Neuronal stem cell (in vitro differentiated cells): Measurements from ENCODE around the gene FANCD2OS.

Experiments used
- DNase-seq: peaks from one replicate; pipeline ENCODE4 v3.0.0-alpha.2; 2013; ENCODE audit warnings: low spot score
- H2AFZ ChIP-seq: one replicate; pipeline ENCODE4 v1.6.1; 2013; ENCODE audit warnings: mild to moderate bottlenecking, low read length, inconsistent platforms
- H2AK5ac ChIP-seq: 2 replicates; pipeline ENCODE4 v1.6.1; 2013; ENCODE audit warnings: low read depth, mild to moderate bottlenecking, inconsistent platforms, low read length, moderate library complexity, mixed read lengths
- H2BK120ac ChIP-seq: 2 replicates; pipeline ENCODE4 v1.6.1; 2013; ENCODE audit warnings: low read depth, mild to moderate bottlenecking, inconsistent platforms, low read length, moderate library complexity, mixed read lengths
- H2BK12ac ChIP-seq: one replicate; pipeline ENCODE4 v1.6.1; 2013; ENCODE audit warnings: low read length, inconsistent platforms
- H2BK15ac ChIP-seq: 2 replicates; pipeline ENCODE4 v1.6.1; 2013; ENCODE audit warnings: mild to moderate bottlenecking, low read length, inconsistent platforms, mixed read lengths
- H2BK5ac ChIP-seq: one replicate; pipeline ENCODE4 v1.6.1; 2013; ENCODE audit warnings: inconsistent platforms, mild to moderate bottlenecking, low read length, moderate library complexity
- H3K14ac ChIP-seq: one replicate; pipeline ENCODE4 v1.6.1; 2013; ENCODE audit warnings: low read length, inconsistent platforms
- H3K18ac ChIP-seq: 2 replicates; pipeline ENCODE4 v1.6.1; 2013; ENCODE audit warnings: low read length, inconsistent platforms
- H3K23ac ChIP-seq: 2 replicates; pipeline ENCODE4 v1.6.1; 2013; ENCODE audit warnings: low read depth, mild to moderate bottlenecking, mixed read lengths, low read length, inconsistent platforms; ENCODE audit not compliant: poor library complexity
- H3K27ac ChIP-seq: replicated peaks from 3 replicates; pipeline ENCODE4 v1.5.1; 2013; ENCODE audit warnings: low read length, inconsistent platforms
- H3K27me3 ChIP-seq, 3 experiments: 2 replicates each; pipeline ENCODE4 v1.6.1; 2013; ENCODE audit warnings: low read length in 3 of 3, mild to moderate bottlenecking in 2 of 3, inconsistent platforms in 1 of 3, low read depth in 1 of 3, mixed read lengths in 1 of 3, moderate library complexity in 1 of 3; ENCODE audit not compliant: control insufficient read depth in 3 of 3, insufficient read depth in 3 of 3
- H3K36me3 ChIP-seq, 2 donors: replicated peaks in 1 of 2; 2 replicates each; pipeline ENCODE4 v1.6.1; 2013; ENCODE audit warnings: low read length in 2 of 2; ENCODE audit not compliant: control insufficient read depth in 2 of 2, insufficient read depth in 2 of 2
- H3K4ac ChIP-seq: 2 replicates; pipeline ENCODE4 v1.6.1; 2013; ENCODE audit warnings: inconsistent platforms, mild to moderate bottlenecking, low read length, moderate library complexity
- H3K4me1 ChIP-seq, 2 donors: 1 replicate in 1 of 2; 2 replicates in 1 of 2; pipeline ENCODE4 v1.6.1; 2013; ENCODE audit warnings: low read length in 2 of 2, low read depth in 1 of 2; ENCODE audit not compliant: control insufficient read depth in 2 of 2, insufficient read depth in 1 of 2
- H3K4me2 ChIP-seq: one replicate; pipeline ENCODE4 v1.6.1; 2013; ENCODE audit warnings: mild to moderate bottlenecking, low read length, inconsistent platforms; ENCODE audit not compliant: insufficient read depth, poor library complexity, severe bottlenecking
- H3K4me3 ChIP-seq, 2 donors: 2 replicates each; pipeline ENCODE4 v1.5.1; 2013; ENCODE audit warnings: low read length in 2 of 2, mild to moderate bottlenecking in 2 of 2, inconsistent platforms in 1 of 2, moderate library complexity in 1 of 2
- H3K79me1 ChIP-seq: one replicate; pipeline ENCODE4 v1.6.1; 2013; ENCODE audit warnings: low read depth, mild to moderate bottlenecking, inconsistent platforms, low read length, moderate library complexity
- H3K9ac ChIP-seq: one replicate; pipeline ENCODE4 v1.6.1; 2013; ENCODE audit warnings: mild to moderate bottlenecking, low read depth, low read length, inconsistent platforms; ENCODE audit not compliant: poor library complexity
- H3K9me3 ChIP-seq, 2 donors: replicated peaks in 1 of 2; 2 replicates each; pipeline versions ENCODE3 to v1.6.1; 2013; ENCODE audit warnings: low read length in 2 of 2, mild to moderate bottlenecking in 2 of 2, inconsistent platforms in 1 of 2, low read depth in 1 of 2, mixed read lengths in 1 of 2, moderate library complexity in 1 of 2; ENCODE audit not compliant: control insufficient read depth in 2 of 2, insufficient read depth in 1 of 2
- H4K8ac ChIP-seq: one replicate; pipeline ENCODE4 v1.6.1; 2013; ENCODE audit warnings: low read depth, mild to moderate bottlenecking, inconsistent platforms, low read length, moderate library complexity
- H4K91ac ChIP-seq: one replicate; pipeline ENCODE4 v1.6.1; 2013; ENCODE audit warnings: low read length, low read depth, mild to moderate bottlenecking, inconsistent platforms; ENCODE audit not compliant: poor library complexity
- WGBS, 2 donors: extraction: QIAGEN DNeasy Blood & Tissue Kit; methylation state at CpG; one replicate each; pipeline ENCODE4 v1.1.7; 2013; ENCODE audit warnings: missing lambda C conversion rate in 2 of 2, mixed read lengths in 1 of 2; ENCODE audit not compliant: insufficient read length in 2 of 2, insufficient replicate concordance in 1 of 2; ENCODE audit errors: extremely low coverage in 2 of 2; 5-methylcytosine and 5-hydroxymethylcytosine counted together

FANCD2OS gene

DNA sequence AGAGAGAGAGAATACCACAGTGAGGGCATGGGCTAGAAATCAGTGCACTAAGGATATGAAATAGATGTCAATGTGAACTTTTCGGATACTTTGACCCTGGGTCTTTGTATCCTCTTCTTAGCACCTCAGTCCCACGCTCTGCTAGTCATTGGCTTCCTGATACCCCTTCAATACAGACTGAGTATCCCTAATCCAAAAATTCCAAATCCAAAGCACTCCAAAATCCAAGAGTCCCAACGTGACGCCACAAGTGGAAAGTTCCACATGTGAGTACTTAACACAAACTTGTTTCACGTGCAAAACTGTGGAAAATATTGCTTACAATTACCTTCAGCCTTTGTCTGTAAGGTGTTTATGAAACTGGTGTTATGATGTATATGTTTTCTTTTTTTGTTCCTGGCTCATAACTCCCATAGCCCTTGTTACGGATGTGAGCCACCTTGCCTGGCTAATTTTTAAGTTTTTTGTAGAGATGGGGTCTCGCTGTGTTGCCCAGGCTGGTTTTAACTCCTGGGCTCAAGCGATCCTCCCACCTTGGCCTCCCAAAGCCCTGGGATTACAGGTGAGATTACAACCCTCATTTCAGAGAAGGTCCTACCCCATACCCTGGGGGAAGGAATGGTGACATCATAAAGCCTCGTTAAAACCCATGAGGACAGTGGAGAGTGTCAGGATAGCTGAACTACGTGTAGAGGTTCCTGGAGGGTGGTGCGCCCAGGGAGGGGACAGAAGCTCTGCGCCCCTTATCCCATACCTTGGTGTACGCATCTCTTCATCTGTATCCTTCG is 46.5 kb upstream of the FANCD2OS start:
- Histone ChIP-seq H3K18ac (no peak overlapping the region), H3K9ac (no peak overlapping the region)
- WGBS, 2 donors = no CpG with 5 or more reads among the region's 14 CpGs

DNA sequence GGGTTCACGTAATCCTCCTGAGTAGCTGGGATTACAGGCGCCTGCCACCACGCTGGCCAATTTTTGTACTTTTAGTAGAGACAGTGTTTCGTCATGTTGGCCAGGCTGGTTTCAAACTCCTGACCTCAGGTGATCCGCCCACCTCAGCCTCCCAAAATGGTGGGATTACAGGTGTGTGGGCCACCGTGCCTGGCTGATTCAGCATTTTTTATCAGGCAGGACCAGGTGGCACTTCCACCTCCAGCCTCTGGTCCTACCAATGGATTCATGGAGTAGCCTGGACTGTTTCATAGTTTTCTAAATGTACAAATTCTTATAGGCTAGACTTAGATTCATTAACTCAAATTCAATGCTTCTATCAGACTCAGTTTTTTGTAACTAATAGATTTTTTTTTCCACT is 42.9 kb upstream of the FANCD2OS start:
- Histone ChIP-seq H3K27me3 (no peaks in the 10 kb centered on the region), H3K79me1 (no peaks in the 10 kb centered on the region), H3K18ac (no peak overlapping the region), H3K9me3 (no peaks in the 10 kb centered on the region), H3K4me2 (no peak overlapping the region), H4K8ac (no peak overlapping the region), H4K91ac (no peak overlapping the region), H3K23ac (no peak overlapping the region), H3K14ac (no peak overlapping the region), H2BK120ac (no peak overlapping the region), H2AFZ (no peak overlapping the region), H3K4ac (no peak overlapping the region), H3K4me3 (no peak overlapping the region), H2BK15ac (no peak overlapping the region), H3K4me1 (no peaks in the 10 kb centered on the region), H2BK12ac (no peak overlapping the region), H3K9ac (no peak overlapping the region), H2AK5ac (no peak overlapping the region), H3K36me3 (peaks cover 10 to 82% of the 10 kb centered on the region in 2 donors), H3K27ac (no peak overlapping the region), H2BK5ac (no peak overlapping the region)
- whole genome bisulfite sequencing, 2 donors = no CpG with 5 or more reads among the region's 6 CpGs
- DNase-seq = no peak

More for the DNA sequence above, 46.5 kb upstream of the FANCD2OS start:
- H3K4me2 ChIP-seq = no peak overlapping the region
- H3K27ac ChIP-seq = no peak overlapping the region
- H3K4me1 ChIP-seq = no peaks in the 10 kb centered on the region
- no peak overlapping the region for H3K4ac ChIP-seq
- H2AK5ac ChIP-seq = no peak overlapping the region
- H3K4me3 ChIP-seq = no peak overlapping the region
- peaks cover 6 to 53% of the 10 kb centered on the region in 2 donors for H3K36me3 ChIP-seq
- H2AFZ ChIP-seq = no peak overlapping the region
- H2BK5ac ChIP-seq = no peak overlapping the region
- no peak overlapping the region for H2BK120ac ChIP-seq
- no peaks in the 10 kb centered on the region for H3K9me3 ChIP-seq
- no peak overlapping the region for H2BK12ac ChIP-seq
- no peaks in the 10 kb centered on the region for H3K79me1 ChIP-seq
- no peak overlapping the region for H2BK15ac ChIP-seq
- H3K14ac ChIP-seq = no peak overlapping the region
- no peak overlapping the region for H4K8ac ChIP-seq
- H4K91ac ChIP-seq = no peak overlapping the region
- no peak for DNase-seq
- H3K23ac ChIP-seq = no peak overlapping the region
- no peaks in the 10 kb centered on the region for H3K27me3 ChIP-seq

DNA sequence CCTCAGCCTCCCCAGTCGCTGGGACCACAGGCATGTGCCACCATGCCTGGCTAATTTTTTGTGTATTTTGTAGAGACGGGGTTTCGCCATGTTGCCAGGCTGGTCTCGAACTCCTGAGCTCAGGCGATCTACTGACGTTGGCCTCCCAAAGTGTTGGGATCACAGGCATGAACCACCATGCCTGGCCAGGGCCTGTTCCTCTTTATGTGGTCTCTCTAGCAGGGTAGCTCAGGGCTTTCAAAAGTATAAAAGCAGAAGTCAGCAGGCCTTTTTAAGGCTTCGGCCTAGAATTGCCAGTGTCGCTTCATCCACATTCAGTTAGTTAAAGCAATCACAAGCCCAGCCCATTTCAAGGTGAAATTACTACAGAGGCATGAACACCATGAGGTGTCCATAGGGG is 41.2 kb upstream of the FANCD2OS start:
- WGBS, 2 donors = no CpG with 5 or more reads among the region's 8 CpGs

DNA sequence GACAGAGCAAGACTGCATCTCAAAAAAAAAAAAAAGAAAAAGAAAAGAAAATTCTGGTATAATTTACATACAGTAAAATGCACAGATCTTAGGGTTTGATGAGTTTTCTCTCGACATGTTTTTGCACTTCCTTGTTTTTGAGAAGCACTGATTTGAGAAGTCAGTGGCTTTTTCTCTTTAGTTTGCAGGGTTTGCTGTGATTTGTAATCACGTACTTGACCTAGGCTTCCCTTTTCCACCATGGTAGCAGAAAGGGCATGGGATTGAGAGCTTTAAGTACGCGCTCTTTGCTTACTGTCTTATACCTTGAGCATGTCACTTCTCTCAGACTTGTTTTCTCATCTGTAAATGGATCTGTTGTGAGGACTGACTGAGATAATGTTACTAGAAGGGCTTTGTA is 37.6 kb upstream of the FANCD2OS start:
- Histone ChIP-seq H3K4me2 (no peak overlapping the region), H2BK5ac (no peak overlapping the region), H3K4ac (no peak overlapping the region), H2AK5ac (no peak overlapping the region), H4K8ac (no peak overlapping the region), H2BK15ac (no peak overlapping the region), H3K36me3 (peaks cover 10 to 72% of the 10 kb centered on the region in 2 donors), H3K4me1 (peaks cover 5 to 9% of the 10 kb centered on the region in 2 donors), H3K27me3 (no peaks in the 10 kb centered on the region), H3K9me3 (peaks cover 0 to 25% of the 10 kb centered on the region in 2 donors), H2BK12ac (no peak overlapping the region), H3K23ac (no peak overlapping the region), H3K9ac (no peak overlapping the region), H3K14ac (no peak overlapping the region), H3K79me1 (peaks cover 6% of the 10 kb centered on the region), H3K18ac (no peak overlapping the region), H2BK120ac (no peak overlapping the region), H3K4me3 (no peak overlapping the region), H4K91ac (no peak overlapping the region), H2AFZ (no peak overlapping the region), H3K27ac (no peak overlapping the region)
- WGBS, 2 donors = no CpG with 5 or more reads among the region's 4 CpGs
- DNase-seq = no peak

More for the DNA sequence above, 41.2 kb upstream of the FANCD2OS start:
- Histone ChIP-seq H3K27me3 (no peaks in the 10 kb centered on the region), H4K8ac (no peak overlapping the region), H3K4me1 (no peaks in the 10 kb centered on the region), H3K4ac (no peak overlapping the region), H3K4me3 (no peak overlapping the region), H2BK12ac (no peak overlapping the region), H3K4me2 (no peak overlapping the region), H3K36me3 (peaks cover 10 to 83% of the 10 kb centered on the region in 2 donors), H3K23ac (no peak overlapping the region), H2BK15ac (no peak overlapping the region), H2BK5ac (no peak overlapping the region), H3K14ac (no peak overlapping the region), H3K27ac (no peak overlapping the region), H3K9me3 (peaks cover 0 to 12% of the 10 kb centered on the region in 2 donors), H2AK5ac (no peak overlapping the region), H4K91ac (no peak overlapping the region), H3K18ac (no peak overlapping the region), H3K79me1 (no peaks in the 10 kb centered on the region), H2AFZ (no peak overlapping the region), H2BK120ac (no peak overlapping the region), H3K9ac (no peak overlapping the region)
- DNase-seq = no peak
